NOMO-1 treated with dmso at 0.1 percent for 144 hours (cell line): ENCODE measurements around the gene BMAL1.
A peak's percentile ranks its signal among the peaks of the same experiment; 100 is the strongest.

Experiments used
- DNase-seq: peaks from one replicate; lab custom pipeline; 2025; ENCODE audit not compliant: unreplicated experiment; lab: John Stamatoyannopoulos, UW

Gene BMAL1

GRCh38 chr11:13290221-13290980 is 12.8 kb downstream of the BMAL1 start:
- no peak for DNase-seq

DNA sequence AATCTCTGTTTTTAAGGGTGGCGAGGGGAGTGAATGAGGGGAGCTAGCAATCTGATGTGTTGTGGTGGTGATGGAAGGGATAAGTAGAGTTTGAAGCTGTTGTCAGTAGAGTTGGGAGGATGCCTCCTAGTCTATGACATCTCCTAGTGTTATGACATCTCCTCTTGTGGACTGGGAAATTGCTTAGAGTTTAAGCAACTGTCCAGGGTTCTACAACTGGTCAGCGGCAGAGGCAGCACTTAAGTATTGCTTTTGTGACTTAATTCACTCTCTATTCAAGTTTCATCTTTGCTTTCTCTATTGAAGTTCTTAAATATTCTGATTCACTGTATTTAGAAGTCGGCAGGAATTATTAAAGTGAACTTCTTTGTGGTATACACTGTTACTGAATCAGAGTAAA is 13.8 kb downstream of the BMAL1 start:
- DNase-seq = no peak

DNA sequence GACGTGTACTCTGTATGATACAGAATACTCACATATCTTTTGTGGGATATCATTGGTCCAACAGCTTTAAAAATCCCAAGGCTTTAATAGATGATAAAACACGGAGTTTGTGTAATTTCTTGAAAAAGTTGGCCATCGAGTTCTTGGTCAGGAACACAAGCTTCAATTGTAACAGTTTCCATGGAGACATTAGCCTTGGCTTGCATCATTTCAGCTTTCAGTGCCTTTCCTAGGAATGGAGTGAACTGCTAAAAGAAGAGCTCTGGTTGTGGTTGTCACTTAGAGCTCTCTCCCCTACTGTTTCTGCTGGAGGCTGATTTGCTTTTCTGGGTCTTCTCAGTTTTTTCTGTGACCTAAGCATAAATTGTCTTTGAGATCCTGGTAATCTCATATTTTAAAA is 14.2 kb downstream of the BMAL1 start:
- DNase-seq = no peak

DNA sequence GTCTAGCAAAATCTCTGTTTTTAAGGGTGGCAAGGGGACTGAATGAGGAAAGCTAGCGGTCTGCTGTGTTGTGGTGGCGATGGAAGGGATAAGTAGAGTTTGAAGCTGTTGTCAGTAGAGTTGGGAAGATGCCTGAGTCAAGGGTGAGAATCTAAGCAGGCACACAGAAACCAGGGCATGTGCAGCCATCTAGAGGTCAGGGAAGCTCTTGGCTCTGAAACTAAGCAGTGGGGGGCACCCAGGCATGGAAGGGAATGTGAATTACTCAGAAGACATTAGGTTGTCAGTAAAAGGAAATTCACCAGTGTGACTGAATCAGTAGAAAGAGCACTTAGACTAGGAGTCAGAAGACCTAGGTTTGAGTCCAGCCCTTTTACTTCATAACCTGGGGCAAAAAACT is 15.4 kb downstream of the BMAL1 start:
- no peak for DNase-seq

- no peak for DNase-seq
These were observed 16.6 kb downstream of the BMAL1 start for GRCh38 chr11:13294178-13294577.

DNA sequence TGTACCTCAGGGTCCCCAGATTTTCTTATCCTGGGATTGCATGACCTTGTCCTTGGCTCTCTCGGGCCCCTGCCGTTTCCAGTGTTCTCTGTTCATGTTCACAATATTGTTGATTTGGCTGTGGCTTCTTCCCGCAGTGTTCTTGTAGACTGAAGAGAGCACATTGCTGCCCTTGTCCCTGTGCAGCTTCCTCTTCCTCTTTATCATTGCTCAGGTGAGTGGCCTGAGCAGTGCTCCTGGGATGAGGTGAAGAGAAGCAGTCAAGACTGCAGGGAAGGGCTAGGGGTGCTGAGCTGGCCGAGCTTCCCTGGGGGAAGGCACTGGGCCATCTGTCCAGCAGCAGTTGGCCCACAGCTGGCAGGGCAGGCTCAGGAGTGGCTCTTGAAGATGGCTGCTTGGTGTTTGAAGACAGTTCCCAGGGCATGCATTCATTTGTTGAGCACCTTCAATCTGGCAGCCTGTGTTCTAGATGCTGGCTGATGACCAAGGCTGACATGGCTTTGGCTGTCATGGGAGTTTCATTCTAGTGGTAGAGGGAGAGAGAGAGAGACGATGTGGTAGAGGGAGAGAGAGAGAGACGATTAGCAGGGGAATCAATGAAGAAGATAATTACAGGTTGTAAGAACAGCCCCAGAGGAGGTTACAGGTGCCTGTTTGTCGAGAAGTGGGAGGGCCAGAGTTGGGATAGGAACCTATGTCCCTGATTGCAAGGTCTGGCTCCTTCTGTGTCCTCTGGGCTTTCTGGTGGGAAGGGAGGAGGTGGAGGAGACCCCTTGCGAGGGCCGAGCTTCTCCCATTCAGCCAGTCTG is 17.4 kb downstream of the BMAL1 start:
- no peak for DNase-seq

DNA sequence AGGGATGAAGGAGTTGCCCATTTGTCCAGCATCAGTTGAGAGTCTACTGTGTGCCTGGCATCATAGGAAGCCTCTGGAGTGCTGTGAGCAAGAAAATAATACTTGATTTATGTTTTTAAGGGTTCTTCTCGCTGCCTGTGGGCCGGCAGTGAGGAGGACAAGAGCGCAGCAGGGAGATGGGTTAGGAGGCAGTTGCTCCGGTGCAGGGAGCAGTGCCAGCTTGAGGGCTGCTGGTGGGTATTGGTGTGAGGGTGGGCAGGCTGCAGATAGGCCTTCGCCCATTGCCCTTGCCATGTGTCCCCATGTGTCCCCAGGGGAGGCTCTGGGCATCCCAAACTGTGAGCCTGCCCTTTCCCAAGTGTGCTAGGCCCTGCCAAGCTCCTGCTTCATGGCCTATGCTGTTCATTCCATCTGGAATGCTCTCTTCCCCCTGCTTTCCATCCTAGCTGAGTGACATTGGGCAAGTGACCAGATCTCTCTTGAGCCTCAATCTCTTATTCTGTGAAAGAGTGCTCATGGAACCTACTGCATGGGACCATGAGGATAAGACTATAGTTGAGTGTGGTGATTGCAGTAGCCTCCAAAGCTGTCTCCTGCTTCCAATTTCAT is 19.8 kb downstream of the BMAL1 start:
- no peak for DNase-seq

GRCh38 chr11:13297917-13298356 is 20.3 kb downstream of the BMAL1 start:
- peak; percentile 76 for DNase-seq

DNA sequence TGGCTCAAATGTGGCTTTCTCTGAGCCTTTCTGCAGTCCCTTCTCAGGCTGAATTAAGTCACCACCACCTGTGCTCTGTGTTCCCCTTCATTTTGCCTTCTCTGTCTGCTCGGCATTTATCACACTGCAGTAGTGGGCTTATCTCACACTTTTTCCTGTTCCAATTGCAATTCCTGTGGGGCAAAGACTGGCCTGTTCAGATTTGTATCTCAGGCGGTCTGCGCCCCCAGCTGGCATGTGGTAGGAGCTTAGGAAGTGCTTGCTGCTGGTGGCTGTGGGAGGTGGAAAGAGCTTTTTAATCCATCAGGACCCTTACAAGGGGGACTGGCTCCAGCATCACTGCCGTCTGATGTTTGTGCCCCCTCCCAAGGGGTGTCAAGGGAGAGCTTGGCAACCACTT is 21.2 kb downstream of the BMAL1 start:
- no peak for DNase-seq

GRCh38 chr11:13301522-13301921 is 23.9 kb downstream of the BMAL1 start:
- no peak for DNase-seq

- no peak for DNase-seq
These were observed 24.9 kb downstream of the BMAL1 start for GRCh38 chr11:13302420-13302958.

- peak; percentile 70 for DNase-seq
These were observed 26.4 kb downstream of the BMAL1 start for GRCh38 chr11:13303668-13304649.

GRCh38 chr11:13304655-13305335 is 27.2 kb downstream of the BMAL1 start:
- no peak for DNase-seq

GRCh38 chr11:13308704-13309103 is 31.1 kb downstream of the BMAL1 start:
- no peak for DNase-seq

GRCh38 chr11:13309156-13309555 is 31.6 kb downstream of the BMAL1 start:
- DNase-seq = no peak

DNA sequence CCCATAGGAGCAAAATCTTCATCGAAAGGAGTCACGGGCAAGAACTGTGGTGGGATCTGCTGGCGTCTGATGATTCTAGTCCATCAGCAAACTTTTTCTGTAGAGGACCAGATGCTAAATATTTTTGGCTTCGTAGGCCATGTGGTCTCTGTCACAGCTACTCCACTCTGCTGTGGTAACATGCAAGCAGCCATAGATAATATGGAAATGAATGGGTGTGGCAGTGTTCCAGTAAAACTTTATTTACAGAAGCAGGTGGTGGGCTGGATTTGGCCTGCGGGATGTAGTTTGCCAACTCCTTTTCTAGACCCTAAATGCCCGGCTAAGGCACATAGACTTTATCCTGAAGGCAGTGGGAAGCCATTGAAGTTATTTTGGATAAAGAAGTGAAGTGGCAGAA is 32.9 kb downstream of the BMAL1 start:
- no peak for DNase-seq

- DNase-seq = no peak
These were observed 34.0 kb downstream of the BMAL1 start for GRCh38 chr11:13311570-13311969.

DNA sequence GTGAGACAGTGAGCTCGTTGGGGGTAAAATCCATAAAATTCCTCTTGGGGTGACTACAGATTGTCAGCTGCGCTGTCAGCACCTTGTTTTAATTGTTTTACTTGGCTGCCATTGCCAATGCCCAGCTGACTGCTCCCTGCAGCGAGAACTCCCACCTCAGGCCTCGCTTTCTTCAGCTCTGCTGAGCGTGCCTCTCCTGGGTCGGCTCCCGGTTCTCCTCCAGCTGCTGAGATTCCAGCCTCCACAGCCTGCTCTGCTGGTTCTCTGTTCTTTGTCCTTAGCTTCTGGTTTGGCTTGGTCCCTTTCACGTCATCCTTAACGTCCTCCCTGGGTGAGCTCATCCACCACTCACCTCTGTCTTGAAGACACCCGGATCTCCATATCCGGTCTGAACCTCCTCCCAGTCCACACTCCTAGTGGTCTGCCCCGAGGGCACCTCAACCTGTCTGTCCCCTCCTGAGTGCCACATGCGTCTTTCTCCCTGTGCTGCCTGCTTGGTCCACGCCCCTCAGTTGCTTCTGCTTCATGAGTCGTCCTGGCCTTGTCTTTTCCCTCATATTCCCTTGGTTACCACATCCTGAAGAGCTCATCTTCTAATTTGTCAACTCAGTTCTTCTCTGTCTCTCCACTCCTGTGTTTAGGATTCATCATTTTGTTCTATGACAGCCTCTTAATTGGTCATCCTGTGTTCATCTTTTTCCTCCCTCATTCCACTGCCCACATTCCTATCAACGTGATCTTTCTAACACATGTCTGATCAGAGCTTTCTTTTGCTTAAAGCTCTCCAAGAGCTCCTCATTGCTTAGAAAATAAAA is 35.6 kb downstream of the BMAL1 start:
- no peak for DNase-seq
